Stimulated activated CD8-positive, alpha-beta memory T cell treated with anti-CD3 and anti-CD28 coated beads, Interleukin-4, amount 100 ng/mL, for 4 hours (primary cell): ENCODE data around the gene PIK3R1.
"Not testable (repeated sequence)": the region's sequence is repeated elsewhere in the genome, so short reads cannot be mapped to it uniquely, and the experiment has no call there.

Experiments
- DNase-seq, 2 donors: peaks; one replicate each; pipeline ENCODE4 v3.0.0-alpha.2; 2020; ENCODE audit warnings: low read depth in 2 of 2, low spot score in 1 of 2

The PIK3R1 gene

GRCh38 chr5:68225911-68226545 lies 10.5 kb downstream of the PIK3R1 start:
- DNase-seq, result no peak

DNA sequence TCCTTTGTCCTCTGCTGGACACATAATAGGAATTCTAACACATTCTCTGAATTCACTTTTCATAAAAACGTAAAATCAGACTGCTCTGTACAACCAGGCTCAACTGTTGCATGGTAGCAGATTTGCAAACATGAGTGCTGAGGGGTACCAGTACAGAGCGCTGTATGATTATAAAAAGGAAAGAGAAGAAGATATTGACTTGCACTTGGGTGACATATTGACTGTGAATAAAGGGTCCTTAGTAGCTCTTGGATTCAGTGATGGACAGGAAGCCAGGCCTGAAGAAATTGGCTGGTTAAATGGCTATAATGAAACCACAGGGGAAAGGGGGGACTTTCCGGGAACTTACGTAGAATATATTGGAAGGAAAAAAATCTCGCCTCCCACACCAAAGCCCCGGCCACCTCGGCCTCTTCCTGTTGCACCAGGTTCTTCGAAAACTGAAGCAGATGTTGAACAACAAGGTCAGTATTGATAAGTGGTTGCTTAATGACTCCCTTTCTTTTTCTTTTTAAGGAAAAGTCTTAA lies 11.1 kb downstream of the PIK3R1 start:
- no peak for DNase-seq

- DNase-seq, result no peak
These were observed 12.1 kb downstream of the PIK3R1 start for GRCh38 chr5:68227532-68228160.

- DNase-seq, result no peak
These were observed 13.9 kb downstream of the PIK3R1 start for GRCh38 chr5:68229416-68229815.

DNA sequence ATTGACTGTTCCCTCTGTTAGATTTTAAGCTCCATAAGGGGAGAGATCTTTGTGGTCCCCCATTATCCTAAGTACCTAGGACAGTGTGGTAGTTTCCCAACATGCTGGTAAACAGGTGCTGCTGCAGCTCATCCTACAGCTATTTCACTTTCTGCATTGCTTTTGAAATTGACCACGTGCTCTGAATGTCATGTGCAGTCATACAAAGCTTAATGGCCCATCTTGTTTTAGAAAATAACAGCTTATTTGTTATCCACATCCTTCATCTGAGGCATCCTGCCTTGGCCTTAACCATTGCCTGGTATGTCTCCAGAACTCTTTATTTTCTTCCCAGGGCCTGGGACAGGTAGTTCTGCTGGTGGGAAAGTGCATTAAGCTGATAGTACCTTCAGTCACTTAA lies 14.7 kb downstream of the PIK3R1 start:
- no peak for DNase-seq

GRCh38 chr5:68231414-68232076 lies 16.0 kb downstream of the PIK3R1 start:
- no peak for DNase-seq

GRCh38 chr5:68232277-68232676 lies 16.7 kb downstream of the PIK3R1 start:
- no peak for DNase-seq

DNA sequence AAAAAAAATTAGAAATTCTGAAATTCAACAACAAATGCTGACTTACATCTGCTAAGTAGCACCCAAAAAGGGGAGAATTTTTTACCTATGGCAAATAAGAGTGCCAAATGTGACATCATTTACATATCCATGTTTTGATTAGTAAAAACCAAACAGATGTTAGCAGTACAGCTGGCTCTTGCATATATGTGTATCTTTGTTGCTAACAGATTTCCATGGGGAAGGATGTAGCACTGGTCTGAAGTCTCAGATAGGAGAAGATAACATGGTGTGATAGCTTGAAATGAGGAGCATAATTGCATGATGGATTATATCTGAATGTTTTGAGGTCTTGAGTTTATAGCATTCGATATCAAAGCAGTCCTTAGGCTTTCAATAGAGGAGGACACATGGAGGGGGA lies 17.5 kb downstream of the PIK3R1 start:
- DNase-seq, result no peak

- not testable (repeated sequence) for DNase-seq
These were observed 19.7 kb downstream of the PIK3R1 start for GRCh38 chr5:68235229-68235628.

- no peak for DNase-seq
These were observed 22.2 kb downstream of the PIK3R1 start for GRCh38 chr5:68237715-68238114.

GRCh38 chr5:68239487-68239886 lies 23.9 kb downstream of the PIK3R1 start:
- DNase-seq, result peak; percentile 63 to 75

- DNase-seq, result no peak
These were observed 24.6 kb downstream of the PIK3R1 start for GRCh38 chr5:68240202-68240601.

DNA sequence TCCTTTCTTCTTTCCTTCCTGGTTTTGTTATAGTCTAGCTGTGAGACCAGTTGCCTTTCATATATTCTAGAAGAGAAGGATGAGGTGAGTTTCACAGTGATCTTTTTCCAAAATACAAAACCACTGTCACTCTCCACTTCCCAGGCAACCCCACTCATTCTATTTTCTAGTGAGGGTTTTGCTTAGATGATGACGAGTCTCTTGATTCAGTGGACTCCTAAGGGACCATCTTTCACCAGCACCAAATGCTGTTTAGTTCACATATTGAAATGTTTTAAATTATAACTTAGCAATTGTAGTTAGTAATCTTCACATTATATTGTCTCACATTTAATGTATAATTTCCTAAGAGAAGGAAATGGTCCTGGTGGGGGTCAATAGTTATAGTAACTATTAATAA lies 25.2 kb downstream of the PIK3R1 start:
- DNase-seq, result no peak

- no peak for DNase-seq
These were observed 27.2 kb downstream of the PIK3R1 start for GRCh38 chr5:68242743-68243142.

DNA sequence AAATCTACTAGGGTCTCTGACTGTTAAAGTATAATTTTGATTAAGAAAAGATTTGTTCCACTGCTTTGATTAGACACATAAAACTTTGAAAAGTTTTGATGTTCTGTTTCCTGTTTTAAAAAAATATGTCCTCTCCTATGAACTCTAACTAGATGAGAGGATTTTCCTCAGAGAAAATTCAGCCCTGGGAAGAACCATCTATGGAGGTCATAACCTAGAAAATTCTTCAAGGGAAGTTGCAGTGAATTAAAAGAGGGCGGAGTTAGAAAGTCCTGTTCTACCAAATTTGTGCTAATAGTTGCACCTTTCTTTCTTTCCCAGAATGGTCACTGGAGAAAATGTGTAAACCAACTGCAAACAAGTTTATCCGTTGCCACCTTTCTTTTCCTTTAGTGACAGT lies 27.7 kb downstream of the PIK3R1 start:
- no peak for DNase-seq

DNA sequence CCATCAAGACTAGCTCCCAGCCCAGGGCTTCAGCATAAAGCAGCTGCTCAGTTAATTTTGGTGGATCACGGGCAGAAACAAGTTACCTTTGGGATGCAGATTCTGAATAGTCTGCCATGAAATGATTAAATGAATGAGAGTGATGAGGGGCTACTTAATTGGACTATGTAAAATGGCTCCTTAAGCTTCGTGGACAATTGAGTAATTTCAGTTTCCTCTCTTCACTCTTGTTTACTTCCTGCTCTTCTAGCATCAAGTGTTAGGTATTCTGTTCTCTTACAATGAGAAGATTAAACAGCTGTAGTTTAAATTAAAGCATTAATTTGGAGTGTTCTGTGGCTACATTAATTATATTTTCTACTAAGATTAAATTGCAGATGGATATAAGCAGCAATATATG lies 28.1 kb downstream of the PIK3R1 start:
- no peak for DNase-seq

GRCh38 chr5:68245319-68245718 lies 29.8 kb downstream of the PIK3R1 start:
- no peak for DNase-seq

DNA sequence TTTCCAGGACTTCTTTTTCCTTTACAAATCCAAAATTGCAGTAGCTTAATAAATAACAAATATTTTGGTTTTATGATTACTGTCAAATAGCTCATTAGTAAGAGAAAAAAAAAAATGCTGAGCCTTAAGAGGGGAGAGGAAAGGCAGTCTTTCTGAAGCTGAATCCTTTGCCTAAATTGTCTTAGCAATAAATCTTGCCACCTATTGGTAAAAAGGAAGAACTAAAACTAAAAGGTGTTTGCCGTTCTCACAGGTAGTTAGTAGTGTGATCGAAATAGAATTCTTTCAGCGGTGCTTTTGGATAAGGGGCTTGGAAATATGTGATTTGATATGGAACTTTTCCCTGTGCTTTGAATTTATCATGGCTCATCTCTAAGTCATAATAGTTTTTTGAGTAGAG lies 31.2 kb downstream of the PIK3R1 start:
- no peak for DNase-seq

- no peak for DNase-seq
These were observed 32.1 kb downstream of the PIK3R1 start for GRCh38 chr5:68247627-68248026.

DNA sequence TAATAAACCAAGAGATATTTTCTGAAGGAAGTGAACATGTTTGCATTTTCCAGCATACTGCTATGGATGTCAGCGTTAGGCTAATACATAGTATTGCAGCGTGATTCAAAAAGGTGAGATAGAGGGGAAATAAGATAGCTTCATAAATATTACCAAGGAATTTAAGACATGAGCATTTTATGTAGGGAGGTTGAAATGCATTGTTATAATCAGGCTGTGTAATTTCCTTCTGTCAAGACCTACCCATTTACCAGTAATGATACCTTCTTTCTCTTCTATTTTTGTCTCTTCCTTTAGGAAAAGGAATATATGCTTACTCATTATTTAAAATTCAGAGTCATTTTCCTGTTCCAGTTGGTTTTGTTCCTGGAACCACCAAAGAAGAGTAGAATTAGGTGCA lies 33.3 kb downstream of the PIK3R1 start:
- no peak for DNase-seq

DNA sequence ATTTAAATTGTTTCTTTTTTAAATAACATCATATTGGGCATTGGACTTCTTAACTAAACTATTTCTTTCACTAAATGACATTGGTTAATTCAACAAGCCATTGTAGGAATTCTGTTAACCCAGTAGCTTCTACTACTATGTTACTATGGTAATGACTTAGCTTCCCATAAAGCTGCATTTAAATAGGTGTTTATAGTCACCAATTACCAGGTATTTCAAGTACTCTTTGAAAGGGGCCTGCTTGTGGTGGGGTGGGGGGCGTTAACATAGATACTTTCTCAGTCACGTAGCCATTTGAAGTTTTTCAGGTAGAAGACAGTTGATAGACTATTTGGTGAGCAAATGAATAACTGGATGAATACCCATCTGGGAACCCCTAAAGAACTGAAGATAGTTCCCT lies 34.0 kb downstream of the PIK3R1 start:
- no peak for DNase-seq

- DNase-seq, result no peak
These were observed 35.2 kb downstream of the PIK3R1 start for GRCh38 chr5:68250661-68251298.
